Keratinocyte (primary cell): ENCODE data around the gene VOPP1.

ENCODE experiments used
- CTCF ChIP-seq, 3 experiments: IDR thresholded peaks in 1 of 3; conservative IDR thresholded peaks in 1 of 3; optimal IDR thresholded peaks in 1 of 3; 2 replicates in 2 of 3; 3 replicates in 1 of 3; pipeline versions ENCODE3 to v1.5.1; 2011; ENCODE audit warnings: low read length in 3 of 3, mild to moderate bottlenecking in 3 of 3, moderate library complexity in 2 of 3, control low read depth in 1 of 3, inconsistent platforms in 1 of 3; ENCODE audit not compliant: insufficient read depth in 2 of 3; ENCODE audit errors: extremely low read depth in 1 of 3
- EZH2 ChIP-seq: IDR thresholded peaks from one replicate; pipeline ENCODE4 v1.6.1; 2012; ENCODE audit warnings: inconsistent platforms, mild to moderate bottlenecking, low read length, moderate library complexity

- TF ChIP-seq CTCF (optimal IDR thresholded peaks at IDR 0.05 in 1 of 3, IDR thresholded peaks at IDR 0.05 in 1 of 3, conservative IDR thresholded peaks at IDR 0.05 in 1 of 3; ENCODE audit: extremely low read depth in 1 of 3, insufficient read depth in 2 of 3, low read length in 3 of 3) (no peak), EZH2 (no peak)
These were observed 32.9 kb downstream of the VOPP1 start for GRCh38 chr7:55539380-55539779.
